ENCODE measurements around the gene ANKRD11. TPM values are rescaled to one million over a fixed set of nuclear protein-coding genes. Genes with fewer than 3 reads are reported as not detected.
"Not testable (repeated sequence)": the region's sequence is repeated elsewhere in the genome, so short reads cannot be mapped to it uniquely, and the experiment has no call there.

ANKRD11 gene
- polyA plus RNA-seq, 1 donor (not counting 4 experiments of a cell fraction or from before 2014, with no cell fraction given) = 30.1 TPM

DNA sequence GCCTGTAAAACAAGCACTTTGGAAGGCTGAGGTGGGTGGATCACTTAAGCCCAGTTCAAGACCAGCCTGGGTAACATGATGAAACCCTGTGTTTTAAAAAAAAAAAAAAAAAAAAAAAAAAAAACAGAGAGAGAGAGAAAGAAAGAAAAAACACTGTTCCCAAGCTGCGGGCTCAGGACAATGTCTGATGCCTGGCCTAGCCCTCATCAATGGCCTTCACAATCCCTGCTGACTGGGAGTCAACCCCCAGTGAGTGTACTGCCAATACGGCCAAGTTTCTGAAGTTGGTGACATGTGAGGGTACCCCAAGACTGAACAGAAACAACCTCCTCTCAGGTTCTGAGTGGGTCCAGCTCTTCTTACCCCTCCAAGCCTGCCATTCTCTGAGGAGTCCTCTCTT, 156.3 kb downstream of the ANKRD11 start:
- peak overlapping the region; percentile 7 for H3K9ac ChIP-seq (ENCODE audit: control insufficient read depth, extremely low read depth, insufficient read depth, low read length)

DNA sequence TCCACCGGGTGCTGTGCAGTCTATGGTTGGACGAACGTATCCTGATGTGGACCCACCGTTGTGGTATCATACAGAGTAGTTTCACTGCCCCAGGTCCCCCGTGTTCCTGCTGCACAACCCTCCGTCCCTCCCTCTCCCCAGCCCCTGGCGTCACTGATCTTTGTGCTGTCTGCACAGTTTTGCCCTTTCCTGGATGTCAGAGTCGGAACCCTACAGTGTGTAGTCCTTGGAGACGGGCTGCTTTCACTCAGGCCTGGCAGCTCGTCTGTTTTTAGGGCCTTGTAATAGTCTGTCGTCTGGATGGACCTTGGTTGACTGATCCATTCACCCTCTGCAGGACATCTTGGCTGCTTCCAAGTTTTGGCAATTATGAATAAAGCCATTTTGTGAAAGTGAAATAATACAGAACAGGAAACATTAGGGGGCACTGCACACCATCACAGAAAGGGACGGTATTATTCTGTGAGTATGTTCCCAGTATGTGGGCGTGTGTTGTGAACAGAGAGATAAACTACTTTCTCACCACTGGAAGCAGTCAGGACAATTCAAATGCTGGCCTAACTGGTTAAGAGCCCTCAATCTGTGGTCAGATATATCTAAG, 156.9 kb downstream of the ANKRD11 start:
- dilution Hi-C loops (cut with MboI; ENCODE audit: extremely low pct_ligation_motif_present, low sequenced_read_pairs); H3K9me1 ChIP-seq (ENCODE audit: control insufficient read depth, extremely low read depth, insufficient read depth, low read length); H2AFZ ChIP-seq (ENCODE audit: control insufficient read depth, low read length); H3K9me3 ChIP-seq (ENCODE audit: control insufficient read depth, low read depth, low read length); H3K9ac ChIP-seq (ENCODE audit: control insufficient read depth, extremely low read depth, insufficient read depth, low read length); H3K4me3 ChIP-seq (ENCODE audit: control insufficient read depth in 2 of 3, extremely low read depth in 1 of 3, insufficient read depth in 2 of 3, low read depth in 1 of 3, low read length in 3 of 3); H3K4me2 ChIP-seq (ENCODE audit: control insufficient read depth, extremely low read depth, insufficient read depth, low read depth, low read length); FAIRE-seq; DNase-seq (ENCODE audit: low read depth, low spot score); H3K36me3 ChIP-seq (ENCODE audit: control insufficient read depth in 2 of 2, extremely low read depth in 1 of 2, insufficient read depth in 2 of 2, low read length in 2 of 2); H3K27me3 ChIP-seq (ENCODE audit: control insufficient read depth, extremely low read depth, insufficient read depth, low read length): not testable (repeated sequence)
- TF ChIP-seq, protein P1, sequence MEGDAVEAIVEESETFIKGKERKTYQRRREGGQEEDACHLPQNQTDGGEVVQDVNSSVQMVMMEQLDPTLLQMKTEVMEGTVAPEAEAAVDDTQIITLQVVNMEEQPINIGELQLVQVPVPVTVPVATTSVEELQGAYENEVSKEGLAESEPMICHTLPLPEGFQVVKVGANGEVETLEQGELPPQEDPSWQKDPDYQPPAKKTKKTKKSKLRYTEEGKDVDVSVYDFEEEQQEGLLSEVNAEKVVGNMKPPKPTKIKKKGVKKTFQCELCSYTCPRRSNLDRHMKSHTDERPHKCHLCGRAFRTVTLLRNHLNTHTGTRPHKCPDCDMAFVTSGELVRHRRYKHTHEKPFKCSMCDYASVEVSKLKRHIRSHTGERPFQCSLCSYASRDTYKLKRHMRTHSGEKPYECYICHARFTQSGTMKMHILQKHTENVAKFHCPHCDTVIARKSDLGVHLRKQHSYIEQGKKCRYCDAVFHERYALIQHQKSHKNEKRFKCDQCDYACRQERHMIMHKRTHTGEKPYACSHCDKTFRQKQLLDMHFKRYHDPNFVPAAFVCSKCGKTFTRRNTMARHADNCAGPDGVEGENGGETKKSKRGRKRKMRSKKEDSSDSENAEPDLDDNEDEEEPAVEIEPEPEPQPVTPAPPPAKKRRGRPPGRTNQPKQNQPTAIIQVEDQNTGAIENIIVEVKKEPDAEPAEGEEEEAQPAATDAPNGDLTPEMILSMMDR (optimal IDR thresholded peaks at IDR 0.05 in 1 of 3, IDR thresholded peaks at IDR 0.05 in 1 of 3, conservative IDR thresholded peaks at IDR 0.05 in 1 of 3; ENCODE audit: extremely low read depth in 1 of 3, insufficient read depth in 2 of 3, low read length in 3 of 3) = peak in 2 of 3 experiments; percentile 43 to 53
- peaks cover 28% of the 10 kb centered on the region for H3K4me1 ChIP-seq (ENCODE audit: control insufficient read depth, extremely low read depth, insufficient read depth, low read length)
- H4K20me1 ChIP-seq (ENCODE audit: control insufficient read depth, extremely low read depth, insufficient read depth, low read length) = peaks cover 27% of the 10 kb centered on the region
- H3K79me2 ChIP-seq (ENCODE audit: control insufficient read depth, insufficient read depth, low read length) = peaks cover 94% of the 10 kb centered on the region
- H3K27ac ChIP-seq (ENCODE audit: control insufficient read depth, insufficient read depth, low read length) = peak overlapping the region; percentile 30

More for the DNA sequence above, 156.3 kb downstream of the ANKRD11 start:
- Histone ChIP-seq H3K36me3 (ENCODE audit: control insufficient read depth in 2 of 2, extremely low read depth in 1 of 2, insufficient read depth in 2 of 2, low read length in 2 of 2) (peaks cover 0 to 3% of the 10 kb centered on the region in 2 experiments), H3K79me2 (ENCODE audit: control insufficient read depth, insufficient read depth, low read length) (peaks cover 93% of the 10 kb centered on the region), H3K4me2 (ENCODE audit: control insufficient read depth, extremely low read depth, insufficient read depth, low read depth, low read length) (peak overlapping the region; percentile 26), H3K4me1 (ENCODE audit: control insufficient read depth, extremely low read depth, insufficient read depth, low read length) (peaks cover 28% of the 10 kb centered on the region), H4K20me1 (ENCODE audit: control insufficient read depth, extremely low read depth, insufficient read depth, low read length) (peaks cover 27% of the 10 kb centered on the region), H3K9me1 (ENCODE audit: control insufficient read depth, extremely low read depth, insufficient read depth, low read length) (peaks cover 8% of the 10 kb centered on the region), H3K27ac (ENCODE audit: control insufficient read depth, insufficient read depth, low read length) (peak overlapping the region; percentile 30), H3K9me3 (ENCODE audit: control insufficient read depth, low read depth, low read length) (no peaks in the 10 kb centered on the region), H3K27me3 (ENCODE audit: control insufficient read depth, extremely low read depth, insufficient read depth, low read length) (no peaks in the 10 kb centered on the region), H2AFZ (ENCODE audit: control insufficient read depth, low read length) (no peak overlapping the region), H3K4me3 (ENCODE audit: control insufficient read depth in 2 of 3, extremely low read depth in 1 of 3, insufficient read depth in 2 of 3, low read depth in 1 of 3, low read length in 3 of 3) (no peak overlapping the region)
- DNase-seq (ENCODE audit: low read depth, low spot score) = no peak
- dilution Hi-C loops (cut with MboI; ENCODE audit: extremely low pct_ligation_motif_present, low sequenced_read_pairs) = no loop called here
- no peak for FAIRE-seq
- no peak for TF ChIP-seq EZH2 (IDR thresholded peaks at IDR 0.05; ENCODE audit: low read length)
- TF ChIP-seq, protein P1 (optimal IDR thresholded peaks at IDR 0.05 in 1 of 3, IDR thresholded peaks at IDR 0.05 in 1 of 3, conservative IDR thresholded peaks at IDR 0.05 in 1 of 3; ENCODE audit: extremely low read depth in 1 of 3, insufficient read depth in 2 of 3, low read length in 3 of 3) = no peak
